G401 (cell line): ENCODE results near the gene ADGRV1. TPM values are rescaled to one million over a fixed set of nuclear protein-coding genes. Genes with fewer than 3 reads are reported as not detected.

Experiments used
- DNase-seq: peaks from one replicate; pipeline ENCODE4 v3.0.0-alpha.2; 2015; ENCODE audit warnings: low spot score
- in situ Hi-C: cut with HindIII; loops from 2 replicates; pipeline ENCODE4 v1.10.0; 2016; ENCODE audit warnings: low sequenced_read_pairs, mixed read lengths
- total RNA-seq: library from RNA; depleted of rRNA; stranded (reverse); fragments of >200 nt; shearing (Covaris generic); gene quantifications from 2 replicates; pipeline ENCODE4 v1.2.3, GENCODE V29; 2014; rRNA removed

ADGRV1 gene, protein sequence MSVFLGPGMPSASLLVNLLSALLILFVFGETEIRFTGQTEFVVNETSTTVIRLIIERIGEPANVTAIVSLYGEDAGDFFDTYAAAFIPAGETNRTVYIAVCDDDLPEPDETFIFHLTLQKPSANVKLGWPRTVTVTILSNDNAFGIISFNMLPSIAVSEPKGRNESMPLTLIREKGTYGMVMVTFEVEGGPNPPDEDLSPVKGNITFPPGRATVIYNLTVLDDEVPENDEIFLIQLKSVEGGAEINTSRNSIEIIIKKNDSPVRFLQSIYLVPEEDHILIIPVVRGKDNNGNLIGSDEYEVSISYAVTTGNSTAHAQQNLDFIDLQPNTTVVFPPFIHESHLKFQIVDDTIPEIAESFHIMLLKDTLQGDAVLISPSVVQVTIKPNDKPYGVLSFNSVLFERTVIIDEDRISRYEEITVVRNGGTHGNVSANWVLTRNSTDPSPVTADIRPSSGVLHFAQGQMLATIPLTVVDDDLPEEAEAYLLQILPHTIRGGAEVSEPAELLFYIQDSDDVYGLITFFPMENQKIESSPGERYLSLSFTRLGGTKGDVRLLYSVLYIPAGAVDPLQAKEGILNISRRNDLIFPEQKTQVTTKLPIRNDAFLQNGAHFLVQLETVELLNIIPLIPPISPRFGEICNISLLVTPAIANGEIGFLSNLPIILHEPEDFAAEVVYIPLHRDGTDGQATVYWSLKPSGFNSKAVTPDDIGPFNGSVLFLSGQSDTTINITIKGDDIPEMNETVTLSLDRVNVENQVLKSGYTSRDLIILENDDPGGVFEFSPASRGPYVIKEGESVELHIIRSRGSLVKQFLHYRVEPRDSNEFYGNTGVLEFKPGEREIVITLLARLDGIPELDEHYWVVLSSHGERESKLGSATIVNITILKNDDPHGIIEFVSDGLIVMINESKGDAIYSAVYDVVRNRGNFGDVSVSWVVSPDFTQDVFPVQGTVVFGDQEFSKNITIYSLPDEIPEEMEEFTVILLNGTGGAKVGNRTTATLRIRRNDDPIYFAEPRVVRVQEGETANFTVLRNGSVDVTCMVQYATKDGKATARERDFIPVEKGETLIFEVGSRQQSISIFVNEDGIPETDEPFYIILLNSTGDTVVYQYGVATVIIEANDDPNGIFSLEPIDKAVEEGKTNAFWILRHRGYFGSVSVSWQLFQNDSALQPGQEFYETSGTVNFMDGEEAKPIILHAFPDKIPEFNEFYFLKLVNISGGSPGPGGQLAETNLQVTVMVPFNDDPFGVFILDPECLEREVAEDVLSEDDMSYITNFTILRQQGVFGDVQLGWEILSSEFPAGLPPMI (N-terminal part only)
- total RNA-seq = not detected in 2 replicates

DNA sequence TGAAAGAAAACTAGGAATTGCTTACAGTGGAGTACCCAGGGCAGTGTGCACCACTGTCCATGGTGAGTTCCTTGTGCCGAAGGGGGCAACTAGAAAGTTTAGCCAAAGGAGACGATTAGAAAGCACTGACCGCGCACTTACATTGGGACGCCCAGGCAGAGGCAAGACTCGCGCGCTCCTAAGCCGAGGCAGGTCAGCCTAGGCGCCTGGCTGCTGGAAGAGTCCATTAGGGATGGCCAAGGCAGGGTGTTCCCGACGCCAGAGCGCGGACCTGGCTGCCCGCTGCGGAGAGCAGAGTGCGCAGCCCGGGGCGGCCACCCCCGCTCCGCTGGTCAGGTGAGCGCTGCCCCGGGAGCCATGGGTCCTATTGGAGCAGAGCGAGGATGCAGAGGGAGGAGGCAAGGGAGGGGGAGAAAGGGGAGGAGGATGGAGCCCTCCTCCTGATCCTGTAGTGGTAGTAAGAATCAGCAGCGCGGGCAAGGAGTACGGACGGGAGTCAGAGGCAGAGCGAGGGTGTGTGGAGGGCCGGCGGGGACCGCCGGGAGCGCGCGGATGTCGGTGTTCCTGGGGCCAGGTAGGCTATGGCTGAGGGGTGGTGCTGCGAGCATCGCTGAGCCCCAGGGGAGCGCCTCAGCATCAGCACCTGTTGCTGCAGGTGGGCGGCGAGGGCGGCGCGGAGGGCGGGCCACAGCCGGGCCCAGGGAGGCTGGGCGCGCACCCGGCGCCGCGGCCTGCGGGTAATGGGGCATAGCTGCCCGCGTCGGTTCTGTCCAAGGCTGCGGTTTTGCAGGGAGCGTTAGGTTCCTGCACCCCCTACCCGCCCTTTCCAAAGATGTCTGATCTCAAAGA lies at the start of gene ADGRV1:
TSS of gene ADGRV1 (plus strand) at position 454 of the 849 bp plus-strand sequence. CDS start at position 553, 99 bp downstream.
- in situ Hi-C loops = no loop called here

DNA sequence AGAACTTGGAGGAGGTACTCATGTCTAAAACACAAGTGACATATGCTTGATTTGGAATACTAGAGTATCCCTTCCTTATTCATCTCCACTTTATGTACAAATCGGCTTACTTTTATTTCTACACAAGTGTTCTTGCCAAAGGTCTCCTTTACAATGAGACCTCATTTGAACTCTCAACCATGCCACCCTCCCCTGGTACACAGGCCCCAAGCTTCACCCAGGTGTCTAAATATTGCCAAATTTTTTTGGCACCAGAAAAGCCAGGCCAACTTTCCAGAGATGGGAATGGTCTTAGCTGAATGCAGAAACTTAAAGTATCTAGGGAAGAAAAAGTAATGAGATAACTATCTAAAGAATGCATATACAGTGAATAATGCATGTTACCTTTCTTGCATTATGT lies 48.2 kb upstream of the ADGRV1 start:
- in situ Hi-C loops = no loop called here
- DNase-seq = no peak

More for the DNA sequence above, at the start of gene ADGRV1:
- DNase-seq = peak; percentile 95

DNA sequence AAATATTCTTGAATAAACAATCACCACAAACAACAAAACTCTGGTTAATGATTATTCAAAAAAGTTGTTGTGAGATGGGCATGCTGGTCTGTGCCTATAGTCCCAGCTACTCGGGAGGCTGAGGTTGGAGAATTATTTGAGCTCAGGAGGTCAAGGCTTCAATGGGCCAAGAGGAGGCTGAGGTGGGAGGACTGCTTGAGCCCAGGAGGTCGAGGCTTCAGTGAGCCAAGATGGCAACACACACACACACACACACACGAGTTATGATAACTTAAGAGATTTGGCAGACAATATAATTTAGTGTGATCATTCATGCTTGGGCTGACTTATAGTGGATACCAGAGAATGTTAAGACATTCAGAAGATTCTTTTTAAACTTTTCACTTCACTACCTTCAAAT lies 44.1 kb upstream of the ADGRV1 start:
- DNase-seq = no peak
- in situ Hi-C loops = no loop called here

DNA sequence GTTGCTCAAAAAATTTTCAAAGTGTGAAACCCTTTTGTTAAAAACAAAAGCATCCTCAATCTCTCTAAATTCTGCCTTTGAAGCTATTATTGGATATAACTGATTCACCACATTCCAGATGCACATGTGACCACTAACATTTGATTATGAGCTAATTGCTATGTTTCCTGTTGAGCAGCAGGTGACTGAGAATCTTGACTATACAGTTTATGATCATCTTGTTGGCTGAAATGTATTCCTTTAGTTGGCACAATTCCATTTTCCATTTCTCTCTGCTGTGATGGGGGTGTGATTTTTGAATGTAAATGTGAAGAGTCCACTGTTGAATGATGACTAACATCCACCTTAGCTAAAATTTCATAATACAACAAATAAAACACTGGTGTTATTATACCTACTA lies 39.9 kb upstream of the ADGRV1 start:
- in situ Hi-C loops = no loop called here

DNA sequence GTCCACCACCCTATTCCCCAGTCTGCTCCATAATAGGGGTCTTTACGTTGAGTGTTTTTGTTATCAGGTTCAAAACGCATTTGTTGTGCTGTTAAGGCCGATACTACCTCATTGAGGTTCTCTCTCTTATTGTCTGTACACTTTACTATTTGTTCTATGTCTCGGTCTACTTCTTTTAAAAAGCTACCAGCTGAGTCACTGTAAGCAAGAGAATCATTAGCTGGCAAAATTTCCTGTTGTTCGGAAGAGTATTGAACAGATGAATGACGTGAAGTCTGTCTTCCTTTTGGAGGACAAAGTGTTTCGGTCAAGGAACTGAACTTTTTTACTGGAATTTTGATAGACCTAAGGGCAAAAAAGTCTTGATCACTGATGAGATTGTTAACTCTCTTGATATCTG lies 39.5 kb upstream of the ADGRV1 start:
- in situ Hi-C loops = no loop called here
- no peak for DNase-seq

More for the DNA sequence above, 39.9 kb upstream of the ADGRV1 start:
- no peak for DNase-seq

DNA sequence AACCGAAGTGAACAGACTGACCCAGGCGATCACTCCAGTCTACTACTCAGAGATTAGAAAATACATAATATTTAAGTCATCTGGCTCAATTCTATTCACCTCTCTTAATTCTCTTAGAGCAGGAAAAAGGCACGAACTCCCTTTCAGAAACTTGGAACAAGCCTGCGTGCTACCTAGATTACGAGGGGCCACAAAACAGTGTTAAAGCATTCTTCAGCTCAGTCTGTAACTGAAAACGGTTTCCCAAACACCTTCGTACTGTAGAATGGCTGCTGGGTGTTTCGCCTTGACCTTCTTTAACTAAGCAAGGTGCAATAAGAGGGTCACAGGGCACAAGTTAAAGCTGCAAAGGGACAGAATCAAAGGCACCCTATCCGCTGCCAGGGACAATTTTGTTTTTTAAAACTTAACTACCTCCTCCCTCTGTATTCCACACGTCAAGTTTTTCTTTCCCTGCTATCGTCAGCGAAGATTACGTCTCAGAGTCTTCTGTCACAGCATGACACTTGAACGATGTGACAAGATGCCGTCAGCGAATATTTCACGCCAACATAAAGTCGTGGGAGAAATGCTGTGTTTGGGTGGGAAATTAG lies 29.9 kb upstream of the ADGRV1 start:
- in situ Hi-C loops = no loop called here
- peak; percentile 14 for DNase-seq

DNA sequence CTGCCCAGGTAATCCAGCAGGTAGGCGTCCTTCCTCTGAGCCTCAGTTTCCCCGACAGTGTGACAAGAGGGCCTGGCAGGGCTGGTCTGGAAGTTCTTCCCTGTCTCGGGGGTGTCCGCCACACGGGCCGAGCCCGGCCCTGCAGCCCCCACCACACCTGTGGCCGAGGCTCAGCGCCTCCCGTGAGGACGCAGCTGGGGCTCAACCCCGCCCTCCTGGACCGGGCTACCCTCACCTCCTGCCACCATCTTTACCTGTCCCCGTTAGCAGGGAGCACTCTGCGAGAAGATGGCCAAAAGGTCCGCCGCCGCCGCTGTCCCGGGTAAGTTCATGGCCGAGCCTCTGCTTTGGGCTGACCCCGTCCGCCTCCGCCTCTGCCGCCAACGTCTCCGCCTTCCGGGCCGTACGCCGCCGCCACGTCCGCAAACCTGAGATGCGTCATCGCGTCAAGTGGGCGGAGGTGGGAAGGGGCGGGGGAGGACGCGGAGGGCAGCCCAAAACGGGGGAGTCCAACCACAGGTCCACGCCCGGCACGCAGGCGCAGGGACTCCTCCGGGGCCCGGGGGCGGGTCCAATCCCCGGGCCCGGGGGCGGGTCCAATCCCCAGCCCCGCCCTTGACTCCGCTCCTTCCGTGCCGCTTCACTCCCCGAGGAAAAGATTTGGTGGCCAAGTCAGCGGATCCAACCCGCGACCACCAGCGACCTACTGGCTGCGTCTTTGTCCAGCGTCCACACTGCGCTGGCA lies 29.2 kb upstream of the ADGRV1 start, which contains the start of gene LYSMD3:
TSS of gene LYSMD3 (minus strand) at position 391 of the 745 bp plus-strand sequence. CDS start 4,295 bp downstream, outside the sequence.
- in situ Hi-C loops = no loop called here
- DNase-seq = peak; percentile 98

DNA sequence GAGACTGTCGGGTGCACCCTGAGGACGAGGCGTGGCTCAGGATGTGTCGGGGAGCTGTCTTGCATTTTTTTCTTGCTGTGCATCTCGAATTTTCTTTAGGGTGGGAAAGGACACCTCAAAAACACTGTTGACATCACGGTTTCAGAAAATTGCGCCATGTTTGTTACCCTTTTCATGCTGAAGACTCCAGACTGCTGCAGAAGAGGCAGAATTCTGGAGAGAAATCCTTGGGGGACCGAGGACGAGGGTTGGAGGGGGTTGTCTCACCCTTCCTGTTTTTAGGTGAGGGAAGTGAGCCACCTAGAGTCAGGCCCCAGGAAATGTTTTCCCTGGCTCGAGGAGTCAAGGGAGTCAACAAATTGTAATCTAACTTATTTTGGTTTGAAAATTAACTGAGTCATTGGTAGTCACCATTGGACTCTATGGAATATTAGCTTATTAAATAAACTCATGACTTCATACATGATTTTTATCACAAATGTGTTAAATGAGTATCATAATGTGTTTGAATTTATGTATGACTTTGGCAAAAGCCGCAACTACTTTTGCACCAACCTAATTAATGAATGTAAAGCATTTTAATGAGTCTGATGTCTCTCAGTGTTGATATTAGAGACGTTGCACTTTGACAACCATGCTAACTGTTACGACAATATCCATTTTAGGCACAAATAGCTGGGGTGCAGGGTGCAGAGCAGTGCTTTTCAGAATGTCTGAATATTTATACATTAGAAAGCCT lies 28.5 kb upstream of the ADGRV1 start:
- peak; percentile 94 for DNase-seq
- in situ Hi-C loops = no loop called here

DNA sequence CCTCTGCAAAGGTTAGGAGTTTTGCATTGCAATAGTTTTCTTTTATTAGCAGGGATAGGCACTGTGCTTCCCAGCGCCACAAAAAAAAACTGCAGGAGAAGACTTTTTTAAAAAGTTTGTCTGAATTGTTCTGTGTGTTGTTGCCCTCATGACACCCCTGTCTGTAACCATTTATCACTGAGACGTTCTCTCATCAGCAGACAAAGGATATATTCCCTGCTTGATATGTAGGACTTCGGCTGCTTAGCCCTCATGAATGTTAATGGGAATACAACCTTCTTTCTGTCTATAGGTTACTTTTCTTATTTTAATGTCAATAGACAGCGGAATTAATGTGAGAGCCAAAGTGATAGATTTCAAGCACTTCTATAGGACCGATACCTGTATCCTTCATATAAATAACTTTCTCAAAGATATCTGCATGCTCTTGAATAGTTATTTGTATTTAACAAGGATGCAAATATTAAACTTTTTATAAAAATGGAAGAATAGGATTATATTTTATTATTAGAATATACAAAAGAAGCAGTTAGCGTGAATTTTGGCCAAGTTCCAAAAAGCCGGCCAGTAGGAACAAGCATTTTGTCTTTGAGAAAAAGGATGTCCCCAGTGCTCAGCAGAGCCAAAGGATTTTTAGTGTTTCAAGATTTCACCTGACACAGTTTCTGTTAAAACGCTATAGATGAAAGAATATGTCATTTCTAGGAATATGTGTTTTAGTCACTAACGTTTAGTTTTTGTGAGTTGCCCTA lies 27.7 kb upstream of the ADGRV1 start:
- peak; percentile 53 for DNase-seq
- in situ Hi-C loops = no loop called here

DNA sequence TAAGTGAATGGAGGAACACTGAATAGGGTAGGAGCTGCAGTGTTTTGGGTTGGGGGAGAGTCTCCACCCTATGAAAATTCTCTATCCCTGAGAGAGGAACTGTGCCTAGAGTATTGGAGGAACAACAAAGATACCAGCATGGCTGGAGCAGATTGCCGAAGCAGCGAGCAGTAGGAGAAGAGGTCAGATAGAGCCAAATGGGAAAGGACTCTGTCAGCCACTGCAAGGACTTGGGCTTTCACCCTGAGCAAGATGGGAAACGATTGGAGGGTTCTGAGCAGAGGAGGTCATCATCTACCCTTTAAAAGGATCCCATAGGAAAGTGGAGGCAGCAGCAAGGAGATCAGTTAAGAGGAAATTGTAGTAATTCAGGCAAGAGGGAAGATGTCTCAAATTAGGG lies 24.8 kb upstream of the ADGRV1 start:
- no peak for DNase-seq
- in situ Hi-C loops = no loop called here

DNA sequence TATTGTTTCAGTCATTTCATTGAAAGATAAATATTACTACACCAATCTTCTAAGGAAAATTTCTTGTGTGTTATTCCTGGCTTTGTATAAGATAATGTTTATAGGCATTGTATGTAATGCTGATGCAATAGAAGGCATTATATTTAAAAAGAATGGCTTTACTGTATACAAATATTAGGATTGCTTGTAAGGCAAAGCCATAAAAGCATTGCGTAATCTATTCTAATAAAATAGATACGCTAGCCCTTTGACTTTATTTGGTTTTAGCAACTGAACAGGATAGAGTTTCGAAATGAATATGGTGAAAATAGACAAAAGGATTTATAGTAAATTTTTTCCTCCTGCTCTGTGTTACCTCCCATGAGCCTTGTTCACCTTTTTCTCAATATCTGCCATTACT lies 23.7 kb upstream of the ADGRV1 start:
- in situ Hi-C loops = no loop called here
- no peak for DNase-seq

DNA sequence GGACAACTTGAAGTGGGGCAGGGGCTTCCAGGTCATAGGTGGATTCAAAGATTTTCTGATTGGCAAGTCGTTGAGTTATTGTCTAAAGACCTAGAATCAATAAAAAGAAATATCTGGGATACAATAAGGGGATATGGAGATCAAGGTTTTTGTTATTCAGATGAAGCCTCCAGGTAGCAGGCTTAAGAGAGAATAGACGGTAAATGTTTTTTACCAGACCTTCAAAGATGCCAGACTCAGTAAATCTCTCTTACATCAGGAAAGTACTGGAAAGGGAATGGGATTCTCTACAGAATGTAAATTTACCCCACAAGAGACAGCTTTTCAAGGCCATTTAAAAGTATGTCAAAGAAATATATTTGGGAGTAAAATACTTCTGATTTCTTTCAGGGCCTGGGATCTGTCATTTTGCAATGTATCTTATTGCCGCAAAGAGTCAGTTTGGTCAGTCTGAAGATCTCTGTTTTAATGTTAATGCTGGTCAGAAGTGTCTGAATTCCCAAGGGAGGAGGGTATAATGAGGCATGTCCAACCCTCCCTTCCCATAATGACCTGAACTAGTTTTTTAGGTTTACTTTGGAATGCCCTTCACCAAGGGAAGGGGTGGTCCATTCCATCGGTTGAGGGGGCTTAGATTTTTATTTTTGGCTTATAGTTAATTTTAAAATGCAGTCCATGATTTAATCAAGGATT lies 15.6 kb upstream of the ADGRV1 start:
- in situ Hi-C loops = no loop called here
- DNase-seq = no peak

DNA sequence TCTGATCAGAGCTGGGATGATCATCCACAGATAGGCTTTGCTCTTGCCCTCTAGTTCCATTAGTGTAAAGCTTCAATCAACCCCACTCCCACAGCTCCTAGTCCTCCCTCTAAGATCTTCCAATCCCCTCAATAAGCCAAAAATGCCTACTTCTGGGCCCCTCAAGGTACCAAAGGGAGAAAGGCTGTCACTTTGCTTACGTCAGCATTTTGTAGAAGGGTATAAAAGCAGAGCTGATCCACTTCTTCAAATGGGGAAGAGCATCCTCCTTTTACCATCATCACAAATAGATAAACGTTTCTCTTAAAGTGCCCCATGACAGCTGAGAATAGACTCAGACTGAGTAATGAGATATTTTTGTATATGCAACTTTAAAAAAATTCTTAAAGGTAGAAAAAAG lies 13.1 kb upstream of the ADGRV1 start:
- in situ Hi-C loops = no loop called here
- no peak for DNase-seq

DNA sequence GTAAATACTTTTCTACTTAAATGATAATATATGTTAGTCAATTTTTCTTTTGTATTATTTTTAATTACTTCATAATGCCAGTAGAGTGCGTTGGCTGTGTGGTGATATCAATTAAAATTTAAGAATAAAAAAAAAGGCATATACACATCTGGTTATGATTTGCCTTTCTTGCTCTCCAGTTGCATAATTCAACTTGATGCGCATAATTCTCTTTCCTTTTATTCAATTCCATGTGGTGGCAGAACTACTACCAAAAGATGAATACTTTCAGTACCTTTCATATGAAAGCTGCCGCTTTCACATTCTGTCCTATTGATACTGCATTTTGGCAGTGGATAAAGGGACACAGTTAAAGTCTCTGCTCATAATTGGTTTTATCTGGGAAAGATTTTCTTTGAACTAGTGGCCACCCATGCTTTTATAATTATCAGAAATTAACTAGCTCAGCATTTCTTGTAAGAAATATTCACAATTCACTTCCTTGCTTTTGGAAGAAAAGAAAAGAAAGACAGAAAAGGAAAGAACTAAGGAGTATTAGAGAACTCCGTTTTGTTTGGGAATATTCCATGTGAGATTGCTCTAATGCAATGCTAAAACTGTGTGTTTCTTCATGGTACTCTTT lies 12.3 kb upstream of the ADGRV1 start:
- DNase-seq = no peak
- in situ Hi-C loops = no loop called here

DNA sequence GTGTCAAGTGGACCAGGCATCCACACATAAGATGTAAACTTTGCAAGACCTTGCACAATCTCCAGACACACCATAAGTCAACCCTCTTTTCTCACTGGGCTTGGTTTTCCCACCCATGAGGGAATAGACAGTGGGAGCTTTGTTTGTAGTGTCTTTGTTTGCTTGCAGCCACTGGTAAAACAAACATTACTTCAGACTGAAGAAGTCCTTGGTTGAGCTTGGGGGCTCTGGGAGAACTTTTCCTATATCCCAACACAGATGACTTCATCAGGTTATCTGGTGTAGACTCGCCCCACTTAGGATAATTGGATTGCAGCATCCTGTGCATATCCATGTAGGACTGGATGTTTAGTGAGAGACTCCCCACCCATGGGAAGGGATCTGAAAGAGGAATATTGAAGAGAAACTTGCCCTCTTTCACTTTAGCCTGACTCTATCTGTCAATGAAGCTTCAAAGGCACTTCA lies 11.5 kb upstream of the ADGRV1 start:
- in situ Hi-C loops = no loop called here
- no peak for DNase-seq
